Suppressor macrophage (primary cell): Measurements from ENCODE around the gene CHCHD6.

Experiments
- DNase-seq, 4 experiments: peaks; one replicate each; pipeline ENCODE4 v3.0.0-alpha.2; 2020 to 2022

CHCHD6 gene

DNA sequence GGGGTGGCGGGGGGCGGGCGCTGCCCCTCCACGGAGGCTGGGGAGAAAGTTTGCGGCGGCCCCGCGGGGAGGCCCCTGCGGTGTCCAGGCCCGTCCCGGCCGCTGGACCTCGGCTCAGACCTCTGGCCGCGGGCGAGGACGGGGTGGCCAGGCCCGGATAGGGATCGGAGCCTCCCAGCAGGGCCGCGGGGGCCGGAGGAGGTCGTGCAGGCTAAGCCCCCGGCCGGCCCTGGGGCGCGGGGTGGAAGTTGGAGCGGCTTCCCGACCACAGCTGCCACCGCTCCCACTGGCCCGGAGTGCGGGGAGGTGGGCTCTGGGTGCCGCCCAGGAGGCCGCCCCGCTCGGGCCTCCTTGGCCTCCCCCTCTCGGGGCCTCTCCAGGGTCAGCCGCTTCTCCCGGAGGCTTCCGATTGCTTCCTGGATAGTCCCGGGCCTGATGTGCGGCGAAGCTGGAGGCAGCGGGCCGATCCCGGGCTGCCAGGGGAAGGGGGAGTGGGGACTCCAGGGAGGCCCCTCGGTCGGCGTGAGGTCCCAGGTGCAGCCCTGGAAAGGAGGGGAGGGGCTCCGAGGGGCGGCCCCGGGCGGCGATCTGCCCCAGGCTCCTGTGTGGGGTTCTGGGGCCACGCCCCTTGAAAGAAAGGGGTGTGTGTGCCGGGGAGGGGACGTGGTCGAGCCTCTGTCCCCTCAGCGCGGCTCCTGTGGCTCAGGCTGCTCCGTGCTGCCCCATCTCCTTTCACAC is 279.8 kb downstream of the CHCHD6 start:
- peak in 3 of 4 experiments; percentile 21 to 53 (median 24) for DNase-seq

- DNase-seq = no peak
Observed at GRCh38 chr3:126984391-126985131, 280.5 kb downstream of the CHCHD6 start.

- DNase-seq = no peak
Observed at GRCh38 chr3:126985132-126985985, 281.3 kb downstream of the CHCHD6 start.

- no peak for DNase-seq
Observed at GRCh38 chr3:126986001-126986400, 282.0 kb downstream of the CHCHD6 start.

- no peak for DNase-seq
Observed at GRCh38 chr3:126987129-126987528, 283.1 kb downstream of the CHCHD6 start.

- DNase-seq = no peak
Observed at GRCh38 chr3:126987596-126987995, 283.6 kb downstream of the CHCHD6 start.

- DNase-seq = no peak
Observed at GRCh38 chr3:126988451-126989021, 284.5 kb downstream of the CHCHD6 start.

GRCh38 chr3:126989316-126990023 is 285.4 kb downstream of the CHCHD6 start:
- no peak for DNase-seq

- DNase-seq = no peak
Observed at GRCh38 chr3:126990024-126990700, 286.1 kb downstream of the CHCHD6 start.

- no peak for DNase-seq
Observed at GRCh38 chr3:126990890-126991289, 286.9 kb downstream of the CHCHD6 start.

- no peak for DNase-seq
Observed at GRCh38 chr3:126991366-126992200, 287.5 kb downstream of the CHCHD6 start.

DNA sequence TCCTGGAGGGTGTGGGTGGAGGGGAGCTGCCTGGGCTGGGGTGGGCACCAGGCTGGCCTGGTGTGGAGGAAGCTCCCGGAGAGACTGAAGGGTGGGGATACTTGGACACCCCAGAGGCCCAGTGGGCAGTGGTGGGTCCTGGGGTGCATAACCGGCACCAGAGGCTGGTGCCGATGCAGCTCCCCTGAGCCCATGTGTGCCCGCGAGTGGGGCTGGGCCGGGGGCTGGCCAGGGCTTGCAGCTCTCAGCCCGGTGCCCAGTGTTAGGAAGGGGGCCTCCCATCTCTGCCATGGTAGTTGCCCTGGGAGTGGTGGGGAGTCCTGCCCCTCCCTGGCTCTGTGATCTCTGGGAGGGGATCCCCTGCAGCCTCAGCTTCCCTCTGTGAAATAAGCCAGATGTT is 288.2 kb downstream of the CHCHD6 start:
- DNase-seq = no peak

- no peak for DNase-seq
Observed at GRCh38 chr3:126992776-126993175, 288.7 kb downstream of the CHCHD6 start.

DNA sequence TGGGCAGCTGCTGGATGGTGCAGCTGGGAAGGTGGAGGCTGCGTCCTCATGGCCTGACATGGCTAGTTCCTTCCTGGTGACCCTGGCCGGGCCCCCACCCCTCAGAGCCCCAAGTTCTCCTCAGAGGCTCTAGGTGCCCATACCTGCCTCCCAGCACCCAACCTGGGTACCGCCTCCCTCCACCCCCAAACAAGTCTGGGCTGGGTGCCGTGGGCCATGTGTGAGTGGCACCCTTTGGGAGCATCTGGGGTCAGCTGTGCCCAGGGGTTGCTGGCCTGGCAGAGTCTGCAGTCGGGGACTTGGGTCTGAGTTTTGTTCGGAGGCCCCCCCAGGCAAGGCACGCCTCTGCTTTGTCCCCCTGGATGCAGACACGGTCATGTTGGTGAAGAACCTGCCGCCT is 289.4 kb downstream of the CHCHD6 start:
- no peak for DNase-seq

GRCh38 chr3:126994661-126995245 is 290.7 kb downstream of the CHCHD6 start:
- no peak for DNase-seq

DNA sequence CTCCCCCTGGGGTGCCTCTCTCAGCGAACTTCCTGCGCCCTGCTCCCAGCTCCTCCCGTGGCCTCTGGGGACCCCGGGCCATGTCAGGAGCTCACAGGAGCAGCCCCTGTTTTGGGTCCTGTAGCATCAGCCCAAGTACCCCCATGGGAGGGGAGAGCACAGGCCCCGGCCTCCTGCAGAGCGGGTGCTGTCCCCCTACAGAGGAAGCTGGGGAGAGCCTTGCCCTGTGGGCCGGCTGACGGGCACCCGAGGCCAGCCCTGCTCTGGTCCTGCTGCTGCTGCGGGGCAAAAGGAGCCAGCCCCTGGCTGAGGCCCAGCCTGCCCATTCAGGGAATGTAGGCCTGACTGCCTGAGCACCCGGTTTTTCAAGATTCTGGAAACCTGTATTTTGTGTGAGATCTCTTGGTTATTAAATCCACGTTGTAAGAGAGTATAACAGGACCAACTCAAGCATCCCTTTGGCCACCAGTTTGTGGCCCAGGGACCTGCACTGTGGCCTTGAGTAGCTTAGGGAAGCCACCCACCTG is 291.3 kb downstream of the CHCHD6 start:
- no peak for DNase-seq

DNA sequence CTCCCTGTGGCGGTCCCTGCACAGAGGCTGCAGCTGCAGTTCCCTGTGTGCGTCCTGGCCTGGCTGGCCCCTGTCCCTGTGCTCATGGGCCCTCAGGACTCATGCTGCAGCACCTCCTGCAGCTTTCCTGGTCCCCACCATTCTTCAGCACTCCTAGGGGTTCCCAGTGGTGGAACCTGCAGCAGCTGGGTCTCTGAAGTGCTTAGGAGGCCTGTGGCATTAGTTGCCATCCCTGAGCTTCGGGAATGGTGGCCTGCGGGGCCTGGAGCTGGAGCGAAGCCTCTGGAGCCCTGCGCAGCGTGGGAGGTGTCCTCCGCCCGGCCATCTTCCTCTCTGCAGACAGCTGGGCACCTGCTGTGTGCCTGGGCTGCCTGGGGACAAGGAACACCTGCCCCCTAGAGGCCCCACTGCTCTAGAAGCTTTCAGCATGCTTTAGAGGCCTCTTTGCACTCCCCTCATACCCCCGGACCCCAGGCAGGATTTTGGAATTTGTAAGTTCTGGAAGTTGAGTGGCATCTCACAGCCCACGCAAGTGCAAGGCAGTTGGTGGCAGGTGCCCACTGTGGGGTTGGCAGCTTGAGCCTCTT is 292.0 kb downstream of the CHCHD6 start:
- DNase-seq = no peak

- DNase-seq = no peak
Observed at GRCh38 chr3:126996905-126997304, 292.9 kb downstream of the CHCHD6 start.

GRCh38 chr3:126997455-126998038 is 293.5 kb downstream of the CHCHD6 start:
- DNase-seq = no peak
